GM18861 (cell line): Measurements from ENCODE around the gene GNG7.
"Not testable (repeated sequence)": the region's sequence is repeated elsewhere in the genome, so short reads cannot be mapped to it uniquely, and the experiment has no call there.

Source experiments
- ATAC-seq: cut with Tn5 transposase; IDR thresholded peaks from one replicate; pipeline ENCODE4 v1.9.1; 2021; ENCODE audit not compliant: unreplicated experiment

Gene GNG7

GRCh38 chr19:2476451-2477140 is 225.9 kb downstream of the GNG7 start:
- peak; percentile 5 for ATAC-seq

GRCh38 chr19:2475702-2476450 is 226.6 kb downstream of the GNG7 start, which contains the start of gene GADD45B:
TSS of gene GADD45B (plus strand) at chr19:2476127. CDS start at chr19:2476359, 232 bp downstream.
- peak; percentile 44 for ATAC-seq

- ATAC-seq = no peak
These were observed 227.3 kb downstream of the GNG7 start for GRCh38 chr19:2475018-2475701.

GRCh38 chr19:2474232-2475017 is 228.1 kb downstream of the GNG7 start:
- no peak for ATAC-seq

- not testable (repeated sequence) for ATAC-seq
These were observed 232.6 kb downstream of the GNG7 start for GRCh38 chr19:2469915-2470200.

GRCh38 chr19:2469102-2469914 is 233.2 kb downstream of the GNG7 start:
- no peak for ATAC-seq

GRCh38 chr19:2468596-2468995 is 233.9 kb downstream of the GNG7 start:
- ATAC-seq = no peak

- ATAC-seq = no peak
These were observed 238.1 kb downstream of the GNG7 start for GRCh38 chr19:2464389-2464788.

GRCh38 chr19:2463694-2464093 is 238.8 kb downstream of the GNG7 start:
- ATAC-seq = not testable (repeated sequence)

GRCh38 chr19:2462635-2463421 is 239.7 kb downstream of the GNG7 start:
- ATAC-seq = no peak

- no peak for ATAC-seq
These were observed 240.5 kb downstream of the GNG7 start for GRCh38 chr19:2461751-2462634.
